ENCODE measurements around the gene EEFSEC. TPM values are rescaled to one million over a fixed set of nuclear protein-coding genes. Genes with fewer than 3 reads are reported as not detected.
A peak's percentile ranks its signal among the peaks of the same experiment; 100 is the strongest.

EEFSEC gene
- total and polyA plus RNA-seq, 12 donors = 5.5 to 15.6 (median 10.4) TPM

DNA sequence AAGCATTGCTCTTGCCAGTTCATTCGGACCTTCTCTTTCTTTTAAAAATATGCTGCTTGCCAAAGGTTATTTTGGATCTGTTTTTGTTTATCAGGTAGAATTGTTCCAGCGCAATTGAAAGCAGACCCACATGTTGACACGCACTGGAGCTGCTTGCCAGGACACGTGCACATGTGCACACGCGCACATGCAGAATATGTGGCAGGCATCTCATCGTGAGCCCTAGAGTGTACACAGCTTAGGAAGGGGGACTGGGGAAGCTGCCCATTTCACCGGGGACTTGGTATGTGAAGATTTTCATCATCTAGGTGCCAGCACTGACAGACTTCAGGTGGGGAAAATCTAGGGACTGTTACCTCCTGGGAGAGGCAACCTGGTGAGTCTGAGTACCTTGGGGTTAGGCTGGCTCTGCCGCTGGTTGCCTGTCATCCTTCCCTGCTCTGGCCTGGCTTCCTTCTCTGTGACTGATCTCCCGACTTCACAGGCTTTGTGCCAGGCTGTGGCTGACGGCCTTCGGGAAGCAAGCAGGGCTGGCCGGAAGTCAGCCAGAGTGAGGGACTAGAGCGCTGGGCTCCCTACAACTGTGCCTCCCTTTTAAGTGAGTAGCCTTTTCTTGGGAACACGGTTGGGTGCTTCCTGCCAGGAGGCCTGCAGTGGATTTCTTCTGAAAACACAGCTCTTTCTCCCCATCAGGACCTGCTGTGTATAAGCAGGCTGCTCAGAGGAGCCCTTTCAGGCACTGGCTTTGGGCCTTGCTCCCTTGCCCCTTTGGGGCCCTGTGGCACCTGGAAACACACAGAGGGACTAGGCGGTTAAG is 129.3 kb downstream of the EEFSEC start:
- peak overlapping the region in 2 of 5 donors; percentile 67 to 72 for H3K27ac ChIP-seq
- no peak for TF ChIP-seq POLR2A (IDR thresholded peaks at IDR 0.05)
- TF ChIP-seq, protein P1, sequence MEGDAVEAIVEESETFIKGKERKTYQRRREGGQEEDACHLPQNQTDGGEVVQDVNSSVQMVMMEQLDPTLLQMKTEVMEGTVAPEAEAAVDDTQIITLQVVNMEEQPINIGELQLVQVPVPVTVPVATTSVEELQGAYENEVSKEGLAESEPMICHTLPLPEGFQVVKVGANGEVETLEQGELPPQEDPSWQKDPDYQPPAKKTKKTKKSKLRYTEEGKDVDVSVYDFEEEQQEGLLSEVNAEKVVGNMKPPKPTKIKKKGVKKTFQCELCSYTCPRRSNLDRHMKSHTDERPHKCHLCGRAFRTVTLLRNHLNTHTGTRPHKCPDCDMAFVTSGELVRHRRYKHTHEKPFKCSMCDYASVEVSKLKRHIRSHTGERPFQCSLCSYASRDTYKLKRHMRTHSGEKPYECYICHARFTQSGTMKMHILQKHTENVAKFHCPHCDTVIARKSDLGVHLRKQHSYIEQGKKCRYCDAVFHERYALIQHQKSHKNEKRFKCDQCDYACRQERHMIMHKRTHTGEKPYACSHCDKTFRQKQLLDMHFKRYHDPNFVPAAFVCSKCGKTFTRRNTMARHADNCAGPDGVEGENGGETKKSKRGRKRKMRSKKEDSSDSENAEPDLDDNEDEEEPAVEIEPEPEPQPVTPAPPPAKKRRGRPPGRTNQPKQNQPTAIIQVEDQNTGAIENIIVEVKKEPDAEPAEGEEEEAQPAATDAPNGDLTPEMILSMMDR (IDR thresholded peaks at IDR 0.05) = no peak
- intact Hi-C loops (cut with DNase I) = no loop called here
- peak; percentile 74 to 92 (median 88) for DNase-seq
- H3K4me1 ChIP-seq (replicated peaks in 1 of 2) = peaks cover 11 to 19% of the 10 kb centered on the region in 2 donors
- H3K27me3 ChIP-seq = no peaks in the 10 kb centered on the region
- H3K36me3 ChIP-seq (replicated peaks in 1 of 2) = no peaks in the 10 kb centered on the region
- H3K9me3 ChIP-seq (replicated peaks in 1 of 3) = no peaks in the 10 kb centered on the region
- WGBS, 4 donors = 40 to 56% (median 51%) methylated on average over 12 to 16 of the region's 16 CpGs
- H3K4me3 ChIP-seq = no peak overlapping the region

GRCh38 chr3:128283421-128283820 is 130.1 kb downstream of the EEFSEC start:
- WGBS, 4 donors = 92 to 100% (median 95%) methylated on average over 3 of the region's 3 CpGs
- TF ChIP-seq, protein P1 (IDR thresholded peaks at IDR 0.05) = no peak
- TF ChIP-seq POLR2A (IDR thresholded peaks at IDR 0.05) = no peak
- H3K4me3 ChIP-seq = no peak overlapping the region
- intact Hi-C loops (cut with DNase I) = no loop called here
- no peaks in the 10 kb centered on the region for H3K9me3 ChIP-seq (replicated peaks in 1 of 3)
- DNase-seq = peak in 1 of 7 donors; percentile 3
- H3K27me3 ChIP-seq = no peaks in the 10 kb centered on the region
- H3K27ac ChIP-seq = peak overlapping the region in 1 of 5 donors; percentile 67
- no peaks in the 10 kb centered on the region for H3K36me3 ChIP-seq (replicated peaks in 1 of 2)
- peaks cover 11 to 19% of the 10 kb centered on the region in 2 donors for H3K4me1 ChIP-seq (replicated peaks in 1 of 2)

DNA sequence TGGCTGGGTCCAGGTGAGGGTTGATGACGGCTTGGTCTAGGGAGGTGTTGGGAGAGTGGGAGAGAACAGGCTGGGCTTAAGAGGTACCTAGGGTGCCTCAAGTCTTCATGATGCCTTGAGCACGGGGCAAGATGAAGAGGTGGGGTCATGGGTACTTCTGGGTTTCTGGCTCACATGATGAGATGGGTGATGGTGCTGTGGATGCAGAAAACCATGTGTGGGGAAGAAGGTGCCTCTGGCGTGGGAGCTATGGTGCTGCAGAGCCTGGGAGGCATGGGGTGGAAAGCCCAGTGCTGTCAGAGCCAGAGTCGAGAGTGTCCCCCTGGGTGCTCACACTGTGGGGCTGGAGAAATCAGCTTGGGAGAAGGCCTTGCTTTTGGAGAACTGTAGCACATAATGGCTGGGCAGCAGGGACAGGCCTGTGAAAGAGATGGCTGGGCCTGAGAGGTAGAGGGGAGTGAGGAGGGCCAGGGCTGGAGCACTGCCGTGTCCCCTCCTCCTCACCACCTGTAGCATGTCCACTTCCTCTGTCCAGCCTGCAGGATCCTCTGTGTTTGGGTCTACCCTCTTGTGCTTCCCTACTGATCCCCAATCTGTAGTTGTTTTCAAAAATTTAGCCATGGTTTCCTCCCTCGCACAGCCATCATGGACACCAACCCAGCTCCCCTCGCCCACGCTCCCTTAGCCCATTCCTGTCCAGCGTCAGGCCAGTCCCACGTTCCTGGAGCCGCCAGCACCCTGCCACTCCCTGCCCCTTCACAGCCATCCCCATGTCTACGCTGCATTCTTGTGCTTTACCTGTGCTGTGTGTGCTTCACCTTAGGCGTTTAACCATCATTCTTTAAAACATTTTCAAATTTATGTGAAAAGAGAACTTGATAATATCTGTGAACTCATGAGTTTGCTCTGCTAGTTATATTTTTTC is 132.0 kb downstream of the EEFSEC start:
- peaks cover 11 to 14% of the 10 kb centered on the region in 2 donors for H3K4me1 ChIP-seq (replicated peaks in 1 of 2)
- no peaks in the 10 kb centered on the region for H3K36me3 ChIP-seq (replicated peaks in 1 of 2)
- DNase-seq = peak in 3 of 7 donors; percentile 3 to 9 (median 5)
- H3K4me3 ChIP-seq = no peak overlapping the region
- H3K27ac ChIP-seq = no peak overlapping the region
- H3K27me3 ChIP-seq = no peaks in the 10 kb centered on the region
- WGBS, 4 donors = 96 to 98% (median 97%) methylated on average over 12 to 13 of the region's 13 CpGs
- intact Hi-C loops (cut with DNase I) = no loop called here
- TF ChIP-seq POLR2A (IDR thresholded peaks at IDR 0.05) = no peak
- TF ChIP-seq, protein P1 (IDR thresholded peaks at IDR 0.05) = no peak
- H3K9me3 ChIP-seq (replicated peaks in 1 of 3) = no peaks in the 10 kb centered on the region

GRCh38 chr3:128285967-128286321 is 132.7 kb downstream of the EEFSEC start:
- no peak overlapping the region for H3K4me3 ChIP-seq
- peak in 1 of 7 donors; percentile 1 for DNase-seq
- H3K36me3 ChIP-seq (replicated peaks in 1 of 2) = no peaks in the 10 kb centered on the region
- intact Hi-C loops (cut with DNase I) = no loop called here
- no peak overlapping the region for H3K27ac ChIP-seq
- no peak for TF ChIP-seq POLR2A (IDR thresholded peaks at IDR 0.05)
- TF ChIP-seq, protein P1 (IDR thresholded peaks at IDR 0.05) = no peak
- WGBS, 4 donors = 95 to 100% (median 97%) methylated on average over 2 of the region's 2 CpGs
- no peaks in the 10 kb centered on the region for H3K9me3 ChIP-seq (replicated peaks in 1 of 3)
- H3K27me3 ChIP-seq = no peaks in the 10 kb centered on the region
- peaks cover 11 to 14% of the 10 kb centered on the region in 2 donors for H3K4me1 ChIP-seq (replicated peaks in 1 of 2)

Data from adrenal gland (tissue), 12 donors.